ENCODE measurements around the gene MPP7. TPM values are rescaled to one million over a fixed set of nuclear protein-coding genes. Genes with fewer than 3 reads are reported as not detected.

MPP7 gene
- polyA plus RNA-seq, 1 donor (not counting 4 experiments of a cell fraction or from before 2014, with no cell fraction given) = 6.3 TPM

DNA sequence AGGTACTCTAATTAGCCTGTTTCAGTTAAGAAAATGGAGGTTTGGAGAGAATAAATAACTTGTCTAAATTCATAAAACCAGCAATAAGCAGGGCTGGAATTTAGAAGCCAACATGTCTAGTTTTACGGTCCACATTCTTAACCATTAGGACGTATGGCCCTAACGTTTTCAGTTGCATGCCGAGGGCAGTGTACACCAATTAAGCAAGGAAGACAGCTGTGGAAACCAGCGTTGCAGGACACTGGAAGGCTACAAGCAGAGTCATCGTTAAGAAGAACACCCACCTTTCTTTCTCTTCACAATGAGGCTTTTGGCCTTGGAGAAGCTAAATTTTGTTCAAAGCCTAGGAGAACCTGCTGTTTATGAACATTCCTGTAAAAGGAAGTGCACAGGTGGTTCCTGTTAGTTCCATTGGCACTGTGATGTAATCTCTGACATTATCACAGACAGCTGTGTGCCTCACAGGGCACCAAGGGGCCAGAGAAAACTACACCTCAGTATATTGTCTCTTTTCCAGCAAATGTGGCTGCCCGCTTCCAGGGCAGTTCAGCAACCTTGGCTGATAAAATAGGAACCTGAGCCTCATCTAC lies 21.0 kb downstream of the MPP7 start:
- H3K36me3 ChIP-seq (ENCODE audit: control insufficient read depth in 2 of 2, extremely low read depth in 1 of 2, insufficient read depth in 2 of 2, low read length in 2 of 2) = no peaks in the 10 kb centered on the region
- no peaks in the 10 kb centered on the region for H3K4me1 ChIP-seq (ENCODE audit: control insufficient read depth, extremely low read depth, insufficient read depth, low read length)
- no peaks in the 10 kb centered on the region for H3K27me3 ChIP-seq (ENCODE audit: control insufficient read depth, extremely low read depth, insufficient read depth, low read length)
- H3K4me3 ChIP-seq (ENCODE audit: control insufficient read depth in 2 of 3, extremely low read depth in 1 of 3, insufficient read depth in 2 of 3, low read depth in 1 of 3, low read length in 3 of 3) = no peak overlapping the region
- no peaks in the 10 kb centered on the region for H4K20me1 ChIP-seq (ENCODE audit: control insufficient read depth, extremely low read depth, insufficient read depth, low read length)
- no peaks in the 10 kb centered on the region for H3K79me2 ChIP-seq (ENCODE audit: control insufficient read depth, insufficient read depth, low read length)
- H3K4me2 ChIP-seq (ENCODE audit: control insufficient read depth, extremely low read depth, insufficient read depth, low read depth, low read length) = no peak overlapping the region
- no peaks in the 10 kb centered on the region for H3K9me1 ChIP-seq (ENCODE audit: control insufficient read depth, extremely low read depth, insufficient read depth, low read length)
- dilution Hi-C loops (cut with MboI; ENCODE audit: extremely low pct_ligation_motif_present, low sequenced_read_pairs) = no loop called here
- H2AFZ ChIP-seq (ENCODE audit: control insufficient read depth, low read length) = no peak overlapping the region
- no peaks in the 10 kb centered on the region for H3K9me3 ChIP-seq (ENCODE audit: control insufficient read depth, low read depth, low read length)
- TF ChIP-seq CTCF (optimal IDR thresholded peaks at IDR 0.05 in 1 of 3, IDR thresholded peaks at IDR 0.05 in 1 of 3, conservative IDR thresholded peaks at IDR 0.05 in 1 of 3; ENCODE audit: extremely low read depth in 1 of 3, insufficient read depth in 2 of 3, low read length in 3 of 3) (no peak), EZH2 (IDR thresholded peaks at IDR 0.05; ENCODE audit: low read length) (no peak)
- DNase-seq (ENCODE audit: low read depth, low spot score) (no peak), FAIRE-seq (no peak)
- no peak overlapping the region for H3K27ac ChIP-seq (ENCODE audit: control insufficient read depth, insufficient read depth, low read length)
- no peak overlapping the region for H3K9ac ChIP-seq (ENCODE audit: control insufficient read depth, extremely low read depth, insufficient read depth, low read length)

DNA sequence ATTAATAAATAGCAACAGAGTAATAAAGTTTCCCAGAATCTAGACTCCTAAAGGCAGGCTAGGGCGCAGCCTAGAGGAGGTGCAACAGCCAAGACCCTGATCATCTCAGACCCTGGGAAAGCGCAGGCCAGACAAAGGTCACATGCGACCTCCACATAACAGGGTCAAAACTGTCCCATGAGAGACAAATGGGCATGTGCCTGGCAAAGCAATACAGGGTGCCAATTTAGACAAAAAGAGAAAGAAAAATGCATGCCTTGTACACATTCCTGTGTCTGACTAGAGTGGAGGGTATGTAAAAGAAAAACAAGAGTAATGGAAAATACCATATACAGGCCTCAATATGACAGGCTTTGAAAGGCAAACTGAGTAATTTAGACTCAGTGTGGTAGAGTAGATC lies 22.2 kb downstream of the MPP7 start:
- dilution Hi-C loops (cut with MboI; ENCODE audit: extremely low pct_ligation_motif_present, low sequenced_read_pairs) = no loop called here
- Histone ChIP-seq H3K9ac (ENCODE audit: control insufficient read depth, extremely low read depth, insufficient read depth, low read length) (no peak overlapping the region), H3K9me3 (ENCODE audit: control insufficient read depth, low read depth, low read length) (no peaks in the 10 kb centered on the region), H2AFZ (ENCODE audit: control insufficient read depth, low read length) (no peak overlapping the region), H3K4me3 (ENCODE audit: control insufficient read depth in 2 of 3, extremely low read depth in 1 of 3, insufficient read depth in 2 of 3, low read depth in 1 of 3, low read length in 3 of 3) (no peak overlapping the region), H3K4me2 (ENCODE audit: control insufficient read depth, extremely low read depth, insufficient read depth, low read depth, low read length) (no peak overlapping the region), H3K9me1 (ENCODE audit: control insufficient read depth, extremely low read depth, insufficient read depth, low read length) (no peaks in the 10 kb centered on the region), H3K79me2 (ENCODE audit: control insufficient read depth, insufficient read depth, low read length) (no peaks in the 10 kb centered on the region), H3K27ac (ENCODE audit: control insufficient read depth, insufficient read depth, low read length) (no peak overlapping the region), H3K27me3 (ENCODE audit: control insufficient read depth, extremely low read depth, insufficient read depth, low read length) (no peaks in the 10 kb centered on the region), H3K36me3 (ENCODE audit: control insufficient read depth in 2 of 2, extremely low read depth in 1 of 2, insufficient read depth in 2 of 2, low read length in 2 of 2) (no peaks in the 10 kb centered on the region), H4K20me1 (ENCODE audit: control insufficient read depth, extremely low read depth, insufficient read depth, low read length) (no peaks in the 10 kb centered on the region), H3K4me1 (ENCODE audit: control insufficient read depth, extremely low read depth, insufficient read depth, low read length) (no peaks in the 10 kb centered on the region)
- TF ChIP-seq CTCF (optimal IDR thresholded peaks at IDR 0.05 in 1 of 3, IDR thresholded peaks at IDR 0.05 in 1 of 3, conservative IDR thresholded peaks at IDR 0.05 in 1 of 3; ENCODE audit: extremely low read depth in 1 of 3, insufficient read depth in 2 of 3, low read length in 3 of 3) (no peak), EZH2 (IDR thresholded peaks at IDR 0.05; ENCODE audit: low read length) (no peak)
- no peak for DNase-seq (ENCODE audit: low read depth, low spot score)
- FAIRE-seq = no peak

All from keratinocyte (primary cell).